Mesothelial cell of epicardium (in vitro differentiated cells): Measurements from ENCODE around the gene PROZ. TPM values are rescaled to one million over a fixed set of nuclear protein-coding genes. Genes with fewer than 3 reads are reported as not detected.

Experiments
- DNase-seq, 2 experiments: peaks; one replicate each; pipeline ENCODE4 v3.0.0; 2021; ENCODE audit warnings: low spot score in 2 of 2; ENCODE audit not compliant: unreplicated experiment in 2 of 2
- H3K27ac Mint-ChIP-seq: 2 replicates; pipeline ENCODE4 v1.8.0; 2021; ENCODE audit warnings: mixed read lengths
- H3K27me3 Mint-ChIP-seq: 2 replicates; pipeline ENCODE4 v1.8.0; 2021; ENCODE audit warnings: low read depth, mixed read lengths
- H3K36me3 Mint-ChIP-seq: 2 replicates; pipeline ENCODE4 v1.8.0; 2021; ENCODE audit warnings: mixed read lengths
- H3K4me1 Mint-ChIP-seq: 2 replicates; pipeline ENCODE4 v1.8.0; 2021; ENCODE audit warnings: mixed read lengths
- H3K4me3 Mint-ChIP-seq: 2 replicates; pipeline ENCODE4 v1.8.0; 2021; ENCODE audit warnings: mild to moderate bottlenecking, moderate library complexity, mixed read lengths
- H3K9me3 Mint-ChIP-seq: 2 replicates; pipeline ENCODE4 v1.8.0; 2021; ENCODE audit warnings: mixed read lengths
- total RNA-seq: library from RNA; stranded (reverse); gene quantifications from 3 replicates; pipeline ENCODE4 v1.2.1, GENCODE V29; 2021
- TF ChIP-seq, protein P1 (sequence below): fragments of 200-600 bp; sonication (generic); IDR thresholded peaks from one replicate; pipeline ENCODE4 v1.5.0; 2021; ENCODE audit warnings: antibody characterized with exemption; ENCODE audit not compliant: unreplicated experiment

The PROZ gene
- total RNA-seq, 1 donor from 2014 or later, result not detected

- no peak overlapping the region for H3K4me3 Mint-ChIP-seq
Observed at GRCh38 chr13:113119822-113120189, 38.6 kb upstream of the PROZ start.

DNA sequence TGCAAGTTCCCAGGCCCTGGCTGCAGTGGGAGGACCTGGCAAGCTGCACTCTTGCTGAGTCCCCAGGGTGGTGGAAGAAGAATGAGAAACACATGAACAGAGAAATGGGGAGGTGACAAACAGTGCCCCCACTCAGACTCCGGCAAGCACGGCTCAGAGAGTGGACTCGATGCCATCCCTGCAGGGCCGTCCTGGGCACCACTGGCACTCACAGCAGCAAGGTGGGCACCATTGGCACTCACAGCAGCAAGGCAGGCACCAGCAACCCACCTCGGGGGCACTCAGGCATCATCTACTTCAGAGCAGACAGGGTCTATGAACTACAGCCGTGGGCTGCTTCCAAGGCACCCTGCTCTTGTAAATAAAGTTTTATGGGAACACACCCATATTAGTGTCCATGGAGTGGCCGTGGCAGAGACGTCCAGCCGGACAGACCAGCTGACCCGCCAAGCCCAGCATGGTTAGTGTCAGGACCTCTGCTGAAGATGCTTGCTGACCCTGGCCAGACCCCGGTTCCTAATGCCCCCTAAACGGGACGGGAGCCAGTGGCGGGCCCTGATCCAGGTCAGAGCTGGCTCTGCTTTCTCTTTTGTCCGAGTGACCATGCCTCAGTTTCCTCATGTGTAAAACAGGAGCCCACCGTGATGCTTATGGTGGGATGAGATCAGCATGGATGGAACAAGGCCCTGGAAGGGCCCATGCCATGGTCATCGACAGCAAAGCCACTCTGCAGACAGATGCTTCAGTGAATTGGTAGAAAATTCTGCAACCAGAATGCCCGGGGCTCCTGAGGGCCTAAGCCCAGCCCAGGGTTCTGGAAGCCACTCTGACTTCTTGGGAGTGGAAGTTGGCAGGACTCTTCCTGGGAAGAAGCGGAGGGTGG is 37.9 kb upstream of the PROZ start:
- H3K4me1 Mint-ChIP-seq, result peaks cover 9% of the 10 kb centered on the region
- TF ChIP-seq, protein P1, sequence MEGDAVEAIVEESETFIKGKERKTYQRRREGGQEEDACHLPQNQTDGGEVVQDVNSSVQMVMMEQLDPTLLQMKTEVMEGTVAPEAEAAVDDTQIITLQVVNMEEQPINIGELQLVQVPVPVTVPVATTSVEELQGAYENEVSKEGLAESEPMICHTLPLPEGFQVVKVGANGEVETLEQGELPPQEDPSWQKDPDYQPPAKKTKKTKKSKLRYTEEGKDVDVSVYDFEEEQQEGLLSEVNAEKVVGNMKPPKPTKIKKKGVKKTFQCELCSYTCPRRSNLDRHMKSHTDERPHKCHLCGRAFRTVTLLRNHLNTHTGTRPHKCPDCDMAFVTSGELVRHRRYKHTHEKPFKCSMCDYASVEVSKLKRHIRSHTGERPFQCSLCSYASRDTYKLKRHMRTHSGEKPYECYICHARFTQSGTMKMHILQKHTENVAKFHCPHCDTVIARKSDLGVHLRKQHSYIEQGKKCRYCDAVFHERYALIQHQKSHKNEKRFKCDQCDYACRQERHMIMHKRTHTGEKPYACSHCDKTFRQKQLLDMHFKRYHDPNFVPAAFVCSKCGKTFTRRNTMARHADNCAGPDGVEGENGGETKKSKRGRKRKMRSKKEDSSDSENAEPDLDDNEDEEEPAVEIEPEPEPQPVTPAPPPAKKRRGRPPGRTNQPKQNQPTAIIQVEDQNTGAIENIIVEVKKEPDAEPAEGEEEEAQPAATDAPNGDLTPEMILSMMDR, result no peak
- no peak overlapping the region for H3K27ac Mint-ChIP-seq
- no peak overlapping the region for H3K4me3 Mint-ChIP-seq
- no peaks in the 10 kb centered on the region for H3K36me3 Mint-ChIP-seq
- peaks cover 39% of the 10 kb centered on the region for H3K27me3 Mint-ChIP-seq
- DNase-seq, result no peak
- no peaks in the 10 kb centered on the region for H3K9me3 Mint-ChIP-seq

More at GRCh38 chr13:113119822-113120189, 38.6 kb upstream of the PROZ start:
- Mint-ChIP-seq H3K27me3 (peaks cover 41% of the 10 kb centered on the region), H3K4me1 (peaks cover 9% of the 10 kb centered on the region), H3K9me3 (no peaks in the 10 kb centered on the region), H3K36me3 (no peaks in the 10 kb centered on the region), H3K27ac (no peak overlapping the region)
- TF ChIP-seq, protein P1, result no peak
- no peak for DNase-seq

- Mint-ChIP-seq H3K4me1 (peaks cover 9% of the 10 kb centered on the region), H3K27ac (no peak overlapping the region), H3K36me3 (no peaks in the 10 kb centered on the region), H3K4me3 (no peak overlapping the region), H3K27me3 (peaks cover 32% of the 10 kb centered on the region), H3K9me3 (no peaks in the 10 kb centered on the region)
- no peak for DNase-seq
- TF ChIP-seq, protein P1, result no peak
Observed at GRCh38 chr13:113121183-113121927, 37.1 kb upstream of the PROZ start.

GRCh38 chr13:113121928-113122471 is 36.4 kb upstream of the PROZ start:
- TF ChIP-seq, protein P1, result no peak
- Mint-ChIP-seq H3K4me1 (peaks cover 11% of the 10 kb centered on the region), H3K36me3 (no peaks in the 10 kb centered on the region), H3K27me3 (peaks cover 27% of the 10 kb centered on the region), H3K27ac (peak overlapping the region; percentile 56), H3K4me3 (peak overlapping the region; percentile 60), H3K9me3 (no peaks in the 10 kb centered on the region)
- no peak for DNase-seq

DNA sequence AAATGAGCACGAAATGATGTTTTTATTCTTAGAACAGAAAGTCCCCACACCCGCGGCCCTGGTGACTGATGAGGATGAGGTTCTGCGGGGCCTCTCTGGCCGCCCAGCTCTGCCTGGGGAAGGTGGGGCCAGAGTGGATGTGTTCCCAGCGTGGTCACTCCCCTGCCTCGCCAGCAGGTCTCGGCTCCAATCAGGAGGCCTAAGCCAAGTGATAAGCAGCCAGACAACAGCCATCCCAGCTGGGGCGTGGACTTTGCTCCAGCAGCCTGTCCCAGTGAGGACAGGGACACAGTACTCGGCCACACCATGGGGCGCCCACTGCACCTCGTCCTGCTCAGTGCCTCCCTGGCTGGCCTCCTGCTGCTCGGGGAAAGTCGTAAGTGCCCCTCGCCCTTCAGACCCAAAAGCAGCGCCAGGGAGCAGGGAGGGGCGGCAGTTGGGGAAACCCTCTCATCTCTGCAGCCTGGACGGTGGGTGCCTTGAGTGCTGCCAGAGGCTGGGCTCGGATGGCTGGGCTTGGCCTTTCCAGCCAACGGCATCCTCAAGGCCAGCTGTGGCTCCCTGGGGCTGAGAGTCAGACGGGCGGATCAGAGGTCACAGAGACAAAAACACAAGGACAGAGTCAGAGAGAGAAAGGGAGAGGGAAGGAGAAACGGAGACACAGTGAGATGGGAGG is 35.8 kb upstream of the PROZ start, which contains the start of gene F10:
Gene F10 (plus strand): TSS at position 250 of the 676 bp plus-strand sequence. CDS start 57 bp downstream, at position 307.
- H3K9me3 Mint-ChIP-seq, result no peaks in the 10 kb centered on the region
- H3K4me3 Mint-ChIP-seq, result peak within 1 kb of the TSS; percentile 60
- no peaks in the 10 kb centered on the region for H3K36me3 Mint-ChIP-seq
- TF ChIP-seq, protein P1, result no peak
- H3K27me3 Mint-ChIP-seq, result peaks cover 26% of the 10 kb centered on the region
- peaks cover 11% of the 10 kb centered on the region for H3K4me1 Mint-ChIP-seq
- H3K27ac Mint-ChIP-seq, result peak within 1 kb of the TSS; percentile 56
- DNase-seq, result no peak
